H9 (cell line): ENCODE measurements around the gene ANAPC2. TPM values are rescaled to one million over a fixed set of nuclear protein-coding genes. Genes with fewer than 3 reads are reported as not detected.

Experiments used
- DNase-seq: peaks from one replicate; pipeline ENCODE4 v3.0.0-alpha.2; 2017
- H2AFZ ChIP-seq: one replicate; pipeline ENCODE4 v1.6.1; 2013; ENCODE audit warnings: mild to moderate bottlenecking, low read length, control low read depth, moderate library complexity
- H2AK5ac ChIP-seq: 2 replicates; pipeline ENCODE4 v1.6.1; 2013; ENCODE audit warnings: low read length, control low read depth, mixed read lengths; ENCODE audit not compliant: insufficient read length
- H2BK120ac ChIP-seq: one replicate; pipeline ENCODE4 v1.6.1; 2013; ENCODE audit warnings: low read depth, mild to moderate bottlenecking, low read length, control low read depth, inconsistent platforms; ENCODE audit not compliant: poor library complexity, severe bottlenecking
- H2BK12ac ChIP-seq: 2 replicates; pipeline ENCODE4 v1.6.1; 2013; ENCODE audit warnings: low read length, control low read depth, mixed read lengths, low read depth; ENCODE audit not compliant: insufficient read length
- H2BK15ac ChIP-seq: 2 replicates; pipeline ENCODE4 v1.6.1; 2013; ENCODE audit warnings: low read depth, low read length, control low read depth
- H2BK20ac ChIP-seq: one replicate; pipeline ENCODE4 v1.6.1; 2013; ENCODE audit warnings: low read depth, mild to moderate bottlenecking, low read length, control low read depth, inconsistent platforms; ENCODE audit not compliant: poor library complexity, severe bottlenecking
- H2BK5ac ChIP-seq: 2 replicates; pipeline ENCODE4 v1.6.1; 2013; ENCODE audit warnings: low read length, control low read depth, mixed read lengths; ENCODE audit not compliant: insufficient read length
- H3K14ac ChIP-seq: 2 replicates; pipeline ENCODE4 v1.6.1; 2013; ENCODE audit warnings: low read length, control low read depth; ENCODE audit not compliant: insufficient read depth
- H3K18ac ChIP-seq: 2 replicates; pipeline ENCODE4 v1.6.1; 2013; ENCODE audit warnings: low read depth, mild to moderate bottlenecking, mixed read lengths, low read length, control low read depth; ENCODE audit not compliant: insufficient read length
- H3K23ac ChIP-seq: 2 replicates; pipeline ENCODE4 v1.6.1; 2013; ENCODE audit warnings: low read length, control low read depth, mixed read lengths, low read depth; ENCODE audit not compliant: insufficient read length
- H3K23me2 ChIP-seq: 2 replicates; pipeline ENCODE4 v1.6.1; 2013; ENCODE audit warnings: low read depth, mild to moderate bottlenecking, mixed read lengths, low read length, control low read depth; ENCODE audit not compliant: insufficient read length, poor library complexity, severe bottlenecking
- H3K27ac ChIP-seq: 2 replicates; pipeline ENCODE4 v1.5.1; 2013; ENCODE audit warnings: low read length, control low read depth, mixed read lengths, low read depth; ENCODE audit not compliant: insufficient read length
- H3K27me3 ChIP-seq: 2 replicates; pipeline ENCODE4 v1.6.1; 2013; ENCODE audit warnings: low read length, control low read depth, inconsistent platforms; ENCODE audit not compliant: insufficient read depth
- H3K4ac ChIP-seq: 2 replicates; pipeline ENCODE4 v1.6.1; 2013; ENCODE audit warnings: low read depth, mild to moderate bottlenecking, control low read depth, inconsistent platforms, low read length, moderate library complexity
- H3K4me1 ChIP-seq: 2 replicates; pipeline ENCODE4 v1.6.1; 2013; ENCODE audit warnings: low read length, control low read depth, inconsistent platforms; ENCODE audit not compliant: insufficient read depth
- H3K4me2 ChIP-seq: 2 replicates; pipeline ENCODE4 v1.6.1; 2013; ENCODE audit warnings: low read length, control low read depth, mixed read lengths; ENCODE audit not compliant: insufficient read length, insufficient read depth
- H3K56ac ChIP-seq: 2 replicates; pipeline ENCODE4 v1.6.1; 2013; ENCODE audit warnings: low read depth, mild to moderate bottlenecking, mixed read lengths, low read length, control low read depth; ENCODE audit not compliant: insufficient read length
- H3K79me1 ChIP-seq: 2 replicates; pipeline ENCODE4 v1.6.1; 2013; ENCODE audit warnings: low read depth, mild to moderate bottlenecking, moderate library complexity, low read length, control low read depth, inconsistent platforms; ENCODE audit not compliant: insufficient read depth, poor library complexity, severe bottlenecking
- H3K79me2 ChIP-seq: 2 replicates; pipeline ENCODE4 v1.6.1; 2013; ENCODE audit warnings: low read length, control low read depth, inconsistent platforms; ENCODE audit not compliant: insufficient read depth
- H3K9ac ChIP-seq: 2 replicates; pipeline ENCODE4 v1.6.1; 2013; ENCODE audit warnings: low read length, control low read depth, mixed read lengths; ENCODE audit not compliant: insufficient read length; ENCODE audit errors: extremely low read depth
- H3K9me3 ChIP-seq: one replicate; pipeline ENCODE4 v1.6.1; 2013; ENCODE audit warnings: low read depth, low read length, inconsistent platforms; ENCODE audit not compliant: control insufficient read depth
- H3T11ph ChIP-seq: one replicate; pipeline ENCODE4 v1.6.1; 2013; ENCODE audit warnings: mild to moderate bottlenecking, low read length, control low read depth, inconsistent platforms
- H4K20me1 ChIP-seq: one replicate; pipeline ENCODE4 v1.6.1; 2013; ENCODE audit not compliant: control insufficient read depth, insufficient read length, insufficient read depth
- H4K5ac ChIP-seq: 2 replicates; pipeline ENCODE4 v1.6.1; 2013; ENCODE audit warnings: low read depth, mild to moderate bottlenecking, mixed read lengths, low read length, control low read depth; ENCODE audit not compliant: insufficient read length
- H4K8ac ChIP-seq: replicated peaks from 2 replicates; pipeline ENCODE4 v1.6.1; 2013; ENCODE audit warnings: low read length, control low read depth, mixed read lengths, low read depth; ENCODE audit not compliant: insufficient read length
- H4K91ac ChIP-seq: 2 replicates; pipeline ENCODE4 v1.6.1; 2013; ENCODE audit warnings: low read depth, mild to moderate bottlenecking, moderate library complexity, mixed read lengths, low read length, control low read depth; ENCODE audit not compliant: insufficient read length
- H3K27ac Mint-ChIP-seq, 3 experiments: 2 replicates in 2 of 3; 3 replicates in 1 of 3; pipeline ENCODE4 v1.8.0; 2020 to 2021; ENCODE audit warnings: mixed read lengths in 3 of 3, mild to moderate bottlenecking in 1 of 3, moderate library complexity in 1 of 3
- H3K27me3 Mint-ChIP-seq: 2 replicates; pipeline ENCODE4 v1.8.0; 2021; ENCODE audit warnings: low read depth, mild to moderate bottlenecking, moderate library complexity, mixed read lengths
- H3K36me3 Mint-ChIP-seq, 3 experiments: 2 replicates in 2 of 3; 3 replicates in 1 of 3; pipeline ENCODE4 v1.8.0; 2020 to 2021; ENCODE audit warnings: low read depth in 3 of 3, mixed read lengths in 3 of 3; ENCODE audit not compliant: insufficient read depth in 1 of 3
- H3K4me1 Mint-ChIP-seq, 2 experiments: 2 replicates each; pipeline ENCODE4 v1.8.0; 2020; ENCODE audit warnings: mixed read lengths in 2 of 2
- H3K4me3 Mint-ChIP-seq, 2 experiments: 2 replicates in 1 of 2; 3 replicates in 1 of 2; pipeline ENCODE4 v1.8.0; 2020 to 2021; ENCODE audit warnings: mild to moderate bottlenecking in 2 of 2, mixed read lengths in 2 of 2, moderate library complexity in 1 of 2
- H3K9me3 Mint-ChIP-seq, 2 experiments: 2 replicates in 1 of 2; 3 replicates in 1 of 2; pipeline ENCODE4 v1.8.0; 2020; ENCODE audit warnings: mild to moderate bottlenecking in 2 of 2, mixed read lengths in 2 of 2, moderate library complexity in 1 of 2
- CTCF ChIP-seq: fragments of 200-600 bp; sonication (generic); conservative IDR thresholded peaks from 3 replicates; pipeline ENCODE4 v1.8.0; 2021; ENCODE audit warnings: antibody characterized with exemption, mild to moderate bottlenecking
- WGBS: extraction: QIAGEN DNeasy Blood & Tissue Kit; methylation state at CpG from one replicate; pipeline ENCODE4 v1.1.7; 2013; ENCODE audit warnings: missing lambda C conversion rate, low lambda C conversion rate, mixed read lengths; ENCODE audit not compliant: insufficient read length; ENCODE audit errors: extremely low coverage; 5-methylcytosine and 5-hydroxymethylcytosine counted together
- total RNA-seq: library from RNA; stranded (reverse); gene quantifications from 2 replicates; pipeline ENCODE4 v1.2.1, GENCODE V29; 2021

ANAPC2 gene
- total RNA-seq, 1 experiment from 2014 or later, result 54.8 TPM

GRCh38 chr9:137140151-137141012 is 48.0 kb downstream of the ANAPC2 start:
- H3K9me3 ChIP-seq, result no peaks in the 10 kb centered on the region
- H3K4me2 ChIP-seq, result no peak overlapping the region
- H3T11ph ChIP-seq, result no peak overlapping the region
- no peak overlapping the region for H2BK5ac ChIP-seq
- no peak overlapping the region for H4K91ac ChIP-seq
- DNase-seq, result peak; percentile 30
- Mint-ChIP-seq H3K36me3 (no peaks in the 10 kb centered on the region), H3K27ac (no peak overlapping the region), H3K9me3 (no peaks in the 10 kb centered on the region; a peak in 2 of 5 replicates), H3K27me3 (peaks cover 87% of the 10 kb centered on the region), H3K4me1 (peaks cover 0 to 12% of the 10 kb centered on the region in 2 experiments; a peak in 2 of 4 replicates), H3K4me3 (no peak overlapping the region)
- no peak overlapping the region for H2BK12ac ChIP-seq
- H4K20me1 ChIP-seq, result peaks cover 2% of the 10 kb centered on the region
- no peak overlapping the region for H2BK20ac ChIP-seq
- no peak overlapping the region for H2BK15ac ChIP-seq
- no peak overlapping the region for H3K27ac ChIP-seq
- no peak overlapping the region for H3K4ac ChIP-seq
- TF ChIP-seq CTCF, result no peak
- H3K14ac ChIP-seq, result no peak overlapping the region
- peaks cover 29% of the 10 kb centered on the region; the same call in 1 of the 2 replicates for H3K27me3 ChIP-seq
- H2AFZ ChIP-seq, result no peak overlapping the region
- H3K79me2 ChIP-seq, result no peaks in the 10 kb centered on the region
- H4K8ac ChIP-seq, result no peak overlapping the region
- H2AK5ac ChIP-seq, result no peak overlapping the region
- no peak overlapping the region for H4K5ac ChIP-seq
- no peaks in the 10 kb centered on the region for H3K4me1 ChIP-seq
- no peaks in the 10 kb centered on the region for H3K79me1 ChIP-seq
- no peak overlapping the region for H2BK120ac ChIP-seq
- no CpG with 5 or more reads among the region's 26 CpGs for WGBS
- no peaks in the 10 kb centered on the region for H3K23me2 ChIP-seq
- no peak overlapping the region for H3K56ac ChIP-seq
- H3K9ac ChIP-seq, result no peak overlapping the region
- no peak overlapping the region for H3K18ac ChIP-seq
- H3K23ac ChIP-seq, result no peak overlapping the region
